ENCODE measurements around the gene SNX3.

The SNX3 gene

GRCh38 chr6:108260126-108260808 lies 573 bp downstream of the SNX3 start:
- peaks cover 18% of the 10 kb centered on the region for H3K36me3 ChIP-seq (ENCODE audit: insufficient read depth, insufficient read length, low read length)
- H3K27me3 ChIP-seq (ENCODE audit: insufficient read depth, insufficient read length) = no peaks in the 10 kb centered on the region
- H3K4me1 ChIP-seq (ENCODE audit: insufficient read depth, insufficient read length) = no peaks in the 10 kb centered on the region
- DNase-seq (ENCODE audit: low read depth, low spot score) = no peak
- TF ChIP-seq YY1 (IDR thresholded peaks at IDR 0.05; ENCODE audit: insufficient read depth, insufficient read length) (no peak), SUZ12 (IDR thresholded peaks at IDR 0.05; ENCODE audit: extremely low read depth, insufficient read depth, insufficient read length) (no peak), ZNF274 (IDR thresholded peaks at IDR 0.05; ENCODE audit: low read depth, low read length) (no peak)
- peak overlapping the region; percentile 80 for H3K4me3 ChIP-seq (ENCODE audit: insufficient read length, low read depth)
- H3K9me3 ChIP-seq (ENCODE audit: insufficient read depth, low read length) = no peaks in the 10 kb centered on the region
- H3K9ac ChIP-seq (ENCODE audit: insufficient read length, low read depth) = peak overlapping the region; percentile 88

DNA sequence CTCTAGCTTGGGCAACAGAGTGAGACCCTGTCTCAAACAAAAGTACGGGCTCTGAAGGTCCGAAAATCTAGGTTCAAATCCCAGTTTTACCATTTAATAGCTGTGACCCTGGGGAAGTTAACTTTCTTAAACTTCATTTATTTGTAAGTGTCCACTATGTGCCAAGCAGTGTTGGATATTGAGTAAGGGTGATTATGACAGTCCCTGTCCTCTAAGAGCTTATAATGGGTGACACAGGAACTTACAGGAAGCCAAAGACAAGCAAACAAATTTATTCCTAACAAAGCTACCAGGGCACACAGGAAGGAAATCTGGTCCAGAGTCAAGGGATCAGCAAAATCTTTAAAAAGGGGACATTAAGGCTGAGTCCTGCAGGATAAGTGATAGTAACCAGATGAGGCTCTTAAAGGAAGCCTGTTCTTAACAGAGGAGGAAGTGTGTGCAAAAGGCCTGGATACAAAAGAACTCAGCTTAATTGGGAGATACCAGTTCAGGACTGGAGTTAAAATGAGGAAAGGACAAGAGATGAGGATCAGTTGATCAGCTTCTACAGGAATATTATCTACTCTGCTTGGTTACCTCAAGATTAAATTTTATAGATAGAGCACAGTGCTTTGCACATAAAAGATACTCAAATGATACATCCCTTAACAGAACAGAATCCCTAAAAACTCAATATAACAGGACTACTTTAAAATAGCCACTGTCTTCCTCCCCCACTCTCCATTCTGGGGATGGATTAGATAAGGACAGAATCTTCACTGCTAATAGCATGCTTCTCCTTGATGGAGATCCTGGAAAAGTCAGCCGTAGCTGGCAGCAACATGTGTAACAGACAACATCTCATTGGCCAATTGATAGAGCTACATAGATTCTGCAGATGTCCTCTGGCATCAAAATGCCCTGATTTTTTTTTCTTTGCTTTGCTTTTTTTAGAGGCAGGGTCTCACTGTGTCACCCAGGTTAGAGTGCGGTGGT lies 6.1 kb downstream of the SNX3 start:
- Histone ChIP-seq H3K9ac (ENCODE audit: insufficient read length, low read depth) (no peak overlapping the region), H3K4me1 (ENCODE audit: insufficient read depth, insufficient read length) (no peaks in the 10 kb centered on the region), H3K27me3 (ENCODE audit: insufficient read depth, insufficient read length) (no peaks in the 10 kb centered on the region), H3K36me3 (ENCODE audit: insufficient read depth, insufficient read length, low read length) (peaks cover 28% of the 10 kb centered on the region), H3K9me3 (ENCODE audit: insufficient read depth, low read length) (no peaks in the 10 kb centered on the region), H3K4me3 (ENCODE audit: insufficient read length, low read depth) (no peak overlapping the region)
- TF ChIP-seq YY1 (IDR thresholded peaks at IDR 0.05; ENCODE audit: insufficient read depth, insufficient read length) (no peak), SUZ12 (IDR thresholded peaks at IDR 0.05; ENCODE audit: extremely low read depth, insufficient read depth, insufficient read length) (no peak), ZNF274 (IDR thresholded peaks at IDR 0.05; ENCODE audit: low read depth, low read length) (no peak)
- DNase-seq (ENCODE audit: low read depth, low spot score) = no peak

DNA sequence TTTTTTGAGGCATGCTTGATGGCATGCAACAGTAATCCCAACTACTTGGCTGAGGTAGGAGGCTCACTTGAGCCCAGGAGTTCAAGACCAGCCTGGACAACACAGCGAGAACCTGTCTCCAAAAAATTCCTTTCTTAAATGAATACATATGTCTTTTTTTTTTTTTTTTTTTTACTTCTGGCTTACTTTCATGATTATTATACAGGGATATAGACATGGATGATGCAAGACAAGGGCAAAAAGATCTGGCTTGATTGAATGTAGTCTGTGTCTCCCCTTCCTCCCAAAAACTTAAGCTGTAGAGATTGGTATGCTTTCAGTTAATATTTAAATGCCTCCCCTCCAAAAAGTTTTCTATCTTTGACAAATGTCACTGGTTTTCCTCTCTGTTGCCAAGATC lies 7.6 kb downstream of the SNX3 start:
- Histone ChIP-seq H3K36me3 (ENCODE audit: insufficient read depth, insufficient read length, low read length) (peaks cover 28% of the 10 kb centered on the region), H3K9ac (ENCODE audit: insufficient read length, low read depth) (no peak overlapping the region), H3K4me3 (ENCODE audit: insufficient read length, low read depth) (no peak overlapping the region), H3K27me3 (ENCODE audit: insufficient read depth, insufficient read length) (no peaks in the 10 kb centered on the region), H3K9me3 (ENCODE audit: insufficient read depth, low read length) (no peaks in the 10 kb centered on the region), H3K4me1 (ENCODE audit: insufficient read depth, insufficient read length) (no peaks in the 10 kb centered on the region)
- TF ChIP-seq YY1 (IDR thresholded peaks at IDR 0.05; ENCODE audit: insufficient read depth, insufficient read length) (no peak), ZNF274 (IDR thresholded peaks at IDR 0.05; ENCODE audit: low read depth, low read length) (no peak), SUZ12 (IDR thresholded peaks at IDR 0.05; ENCODE audit: extremely low read depth, insufficient read depth, insufficient read length) (no peak)
- no peak for DNase-seq (ENCODE audit: low read depth, low spot score)

GRCh38 chr6:108252055-108252454 lies 8.8 kb downstream of the SNX3 start:
- no peak for TF ChIP-seq YY1 (IDR thresholded peaks at IDR 0.05; ENCODE audit: insufficient read depth, insufficient read length)
- Histone ChIP-seq H3K36me3 (ENCODE audit: insufficient read depth, insufficient read length, low read length) (peaks cover 25% of the 10 kb centered on the region), H3K4me3 (ENCODE audit: insufficient read length, low read depth) (no peak overlapping the region), H3K27me3 (ENCODE audit: insufficient read depth, insufficient read length) (no peaks in the 10 kb centered on the region), H3K9ac (ENCODE audit: insufficient read length, low read depth) (no peak overlapping the region), H3K4me1 (ENCODE audit: insufficient read depth, insufficient read length) (no peaks in the 10 kb centered on the region), H3K9me3 (ENCODE audit: insufficient read depth, low read length) (no peaks in the 10 kb centered on the region)
- DNase-seq (ENCODE audit: low read depth, low spot score) = no peak

GRCh38 chr6:108251252-108251651 lies 9.6 kb downstream of the SNX3 start:
- no peak for DNase-seq (ENCODE audit: low read depth, low spot score)
- Histone ChIP-seq H3K9ac (ENCODE audit: insufficient read length, low read depth) (no peak overlapping the region), H3K27me3 (ENCODE audit: insufficient read depth, insufficient read length) (no peaks in the 10 kb centered on the region), H3K4me1 (ENCODE audit: insufficient read depth, insufficient read length) (no peaks in the 10 kb centered on the region), H3K4me3 (ENCODE audit: insufficient read length, low read depth) (no peak overlapping the region), H3K36me3 (ENCODE audit: insufficient read depth, insufficient read length, low read length) (peaks cover 20% of the 10 kb centered on the region), H3K9me3 (ENCODE audit: insufficient read depth, low read length) (no peaks in the 10 kb centered on the region)
- TF ChIP-seq YY1 (IDR thresholded peaks at IDR 0.05; ENCODE audit: insufficient read depth, insufficient read length) = no peak
- no peak for TF ChIP-seq ZNF274 (IDR thresholded peaks at IDR 0.05; ENCODE audit: low read depth, low read length)
- TF ChIP-seq SUZ12 (IDR thresholded peaks at IDR 0.05; ENCODE audit: extremely low read depth, insufficient read depth, insufficient read length) = no peak

DNA sequence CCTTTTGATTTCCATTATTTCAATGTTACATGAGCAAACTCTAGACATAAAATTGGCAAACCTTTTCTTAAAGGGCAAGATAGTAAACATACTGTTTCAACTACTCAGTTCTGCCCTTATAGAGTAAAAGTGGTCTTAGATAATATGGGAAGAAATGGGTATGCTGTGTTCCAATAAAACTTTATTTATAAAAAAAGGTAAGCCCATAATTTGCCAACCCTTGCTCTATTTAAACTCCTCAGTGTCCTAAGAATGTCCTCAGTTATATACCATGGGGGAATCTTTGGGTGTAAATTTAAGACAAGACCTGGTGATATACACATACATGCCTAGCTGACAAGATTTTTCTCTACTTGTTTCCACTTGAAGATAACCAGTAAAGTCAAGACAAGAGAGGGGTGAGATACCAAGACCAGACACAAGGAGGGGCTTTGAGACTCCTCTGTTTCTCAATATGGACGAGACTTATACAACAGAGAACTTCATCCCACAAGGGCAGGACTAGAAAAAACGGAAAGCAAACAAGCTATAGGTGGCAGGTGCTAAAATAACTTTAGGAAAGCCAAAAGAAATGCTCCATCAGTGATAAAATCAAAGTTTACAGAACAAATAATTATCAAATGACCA lies 10.5 kb downstream of the SNX3 start:
- no peaks in the 10 kb centered on the region for H3K4me1 ChIP-seq (ENCODE audit: insufficient read depth, insufficient read length)
- no peak overlapping the region for H3K4me3 ChIP-seq (ENCODE audit: insufficient read length, low read depth)
- DNase-seq (ENCODE audit: low read depth, low spot score) = no peak
- H3K36me3 ChIP-seq (ENCODE audit: insufficient read depth, insufficient read length, low read length) = peaks cover 15% of the 10 kb centered on the region
- no peak overlapping the region for H3K9ac ChIP-seq (ENCODE audit: insufficient read length, low read depth)
- H3K27me3 ChIP-seq (ENCODE audit: insufficient read depth, insufficient read length) = no peaks in the 10 kb centered on the region
- H3K9me3 ChIP-seq (ENCODE audit: insufficient read depth, low read length) = no peaks in the 10 kb centered on the region
- TF ChIP-seq YY1 (IDR thresholded peaks at IDR 0.05; ENCODE audit: insufficient read depth, insufficient read length) (no peak), ZNF274 (IDR thresholded peaks at IDR 0.05; ENCODE audit: low read depth, low read length) (no peak), SUZ12 (IDR thresholded peaks at IDR 0.05; ENCODE audit: extremely low read depth, insufficient read depth, insufficient read length) (no peak)
